HL-60 (cell line): Measurements from ENCODE around the gene RBM33.

Source experiments
- DNase-seq, 2 experiments: peaks; one replicate each; pipeline ENCODE4 v3.0.0-alpha.2; 2010 to 2020; ENCODE audit warnings: low read depth in 1 of 2, low spot score in 1 of 2
- H3K27ac ChIP-seq: fragments of 250-450 bp; sonication (Bioruptor Pico); replicated peaks from 2 replicates; pipeline ENCODE4 v1.5.1; 2020; ENCODE audit warnings: mild to moderate bottlenecking, moderate library complexity
- H3K27me3 ChIP-seq: fragments of 250-450 bp; sonication (Bioruptor Pico); 2 replicates; pipeline ENCODE4 v1.5.1; 2021; ENCODE audit warnings: mild to moderate bottlenecking, moderate library complexity; ENCODE audit not compliant: insufficient read depth, poor library complexity, severe bottlenecking
- H3K4me3 ChIP-seq: replicated peaks from 2 replicates; pipeline ENCODE4 v1.5.1; 2011; ENCODE audit warnings: mild to moderate bottlenecking, control low read depth, low read length; ENCODE audit not compliant: insufficient read depth
- CTCF ChIP-seq: IDR thresholded peaks from one replicate; pipeline ENCODE4 v1.5.1; 2011; ENCODE audit warnings: low read length, control low read depth, inconsistent platforms; ENCODE audit not compliant: insufficient read depth
- GABPA ChIP-seq: IDR thresholded peaks from 2 replicates; pipeline ENCODE4 v1.6.1; 2012; ENCODE audit warnings: low read depth
- POLR2AphosphoS5 ChIP-seq: IDR thresholded peaks from 2 replicates; pipeline ENCODE4 v1.6.1; 2012; ENCODE audit warnings: low read depth
- REST ChIP-seq: IDR thresholded peaks from 2 replicates; pipeline ENCODE4 v1.6.1; 2012; ENCODE audit warnings: low read depth; ENCODE audit not compliant: insufficient replicate concordance
- SPI1 ChIP-seq: IDR thresholded peaks from 2 replicates; pipeline ENCODE4 v1.6.1; 2012; ENCODE audit warnings: low read depth, mild to moderate bottlenecking, borderline replicate concordance

The RBM33 gene

GRCh38 chr7:155808549-155809331, 164.3 kb downstream of the RBM33 start:
- TF ChIP-seq REST (no peak), POLR2AphosphoS5 (no peak), GABPA (no peak), CTCF (no peak), SPI1 (no peak)
- no peak for DNase-seq
- H3K27ac ChIP-seq, result no peak overlapping the region
- H3K27me3 ChIP-seq, result peaks cover 84% of the 10 kb centered on the region
- H3K4me3 ChIP-seq, result no peak overlapping the region

GRCh38 chr7:155809332-155809946, 165.0 kb downstream of the RBM33 start:
- no peak overlapping the region for H3K27ac ChIP-seq
- TF ChIP-seq GABPA (no peak), CTCF (no peak), REST (no peak), POLR2AphosphoS5 (no peak), SPI1 (no peak)
- H3K27me3 ChIP-seq, result peaks cover 86% of the 10 kb centered on the region
- H3K4me3 ChIP-seq, result no peak overlapping the region
- no peak for DNase-seq

- H3K4me3 ChIP-seq, result no peak overlapping the region
Observed at GRCh38 chr7:155809947-155810769, 165.7 kb downstream of the RBM33 start.

More at GRCh38 chr7:155809947-155810769, 165.7 kb downstream of the RBM33 start:
- no peak for TF ChIP-seq CTCF
- H3K27ac ChIP-seq, result no peak overlapping the region
- no peak for DNase-seq
- H3K27me3 ChIP-seq, result peaks cover 82% of the 10 kb centered on the region
